ENCODE measurements around the gene ZBTB20. TPM values are rescaled to one million over a fixed set of nuclear protein-coding genes. Genes with fewer than 3 reads are reported as not detected.

Gene ZBTB20
- total RNA-seq, 1 experiment from 2014 or later: 3.7 TPM

GRCh38 chr3:114758831-114759699 lies 388.0 kb downstream of the ZBTB20 start:
- Histone ChIP-seq H3K9me2 (replicated peaks; ENCODE audit: low read length) (no peaks in the 10 kb centered on the region), H2AFZ (ENCODE audit: low read length) (no peak overlapping the region), H3K4me3 (ENCODE audit: low read length) (no peak overlapping the region), H3K27me3 (ENCODE audit: low read length) (no peaks in the 10 kb centered on the region), H3F3A (ENCODE audit: low read length, unreplicated experiment) (no peaks in the 10 kb centered on the region), H3K4me1 (ENCODE audit: insufficient read depth, low read length) (0 out of 2 replicates have a peak, but pooled peaks cover 3% of the 10 kb centered on the region), H3K9me3 (ENCODE audit: low read length) (no peaks in the 10 kb centered on the region), H3K4me2 (ENCODE audit: low read length) (no peak overlapping the region), H3K36me3 (ENCODE audit: low read depth, low read length) (no peaks in the 10 kb centered on the region), H4K20me1 (ENCODE audit: low read length) (no peaks in the 10 kb centered on the region), H3K27ac (ENCODE audit: low read length) (no peak overlapping the region), H3K79me2 (ENCODE audit: low read length) (no peaks in the 10 kb centered on the region), H3K9ac (ENCODE audit: low read length) (no peak overlapping the region)
- DNase-seq (no peak), ATAC-seq (no peak)
- POLR2A ChIA-PET (ENCODE audit: unreplicated experiment): no interaction called here
- intact Hi-C loops (cut with micrococcal nuclease): no loop called here
- no peak for TF ChIP-seq CTCF (conservative IDR thresholded peaks at IDR 0.05; ENCODE audit: low read depth, low read length)
- TF ChIP-seq EZH2phosphoT487 (IDR thresholded peaks at IDR 0.05; ENCODE audit: borderline replicate concordance, low read length): no peak
- TF ChIP-seq EZH2 (IDR thresholded peaks at IDR 0.05; ENCODE audit: low read length, unreplicated experiment): no peak
- no TSS peak for BruUV-seq (replicated peaks)
- CTCF ChIA-PET: no interaction called here

- ChIA-PET POLR2A (ENCODE audit: unreplicated experiment) (no interaction called here), CTCF (no interaction called here)
- no peak for DNase-seq
- Histone ChIP-seq H3K27ac (ENCODE audit: low read length) (no peak overlapping the region), H3K4me2 (ENCODE audit: low read length) (no peak overlapping the region), H3K4me3 (ENCODE audit: low read length) (no peak overlapping the region), H4K20me1 (ENCODE audit: low read length) (no peaks in the 10 kb centered on the region), H3K9ac (ENCODE audit: low read length) (no peak overlapping the region), H3K36me3 (ENCODE audit: low read depth, low read length) (no peaks in the 10 kb centered on the region), H3F3A (ENCODE audit: low read length, unreplicated experiment) (no peaks in the 10 kb centered on the region), H3K4me1 (ENCODE audit: insufficient read depth, low read length) (no peaks in the 10 kb centered on the region), H3K79me2 (ENCODE audit: low read length) (no peaks in the 10 kb centered on the region), H3K9me3 (ENCODE audit: low read length) (no peaks in the 10 kb centered on the region), H3K27me3 (ENCODE audit: low read length) (no peaks in the 10 kb centered on the region), H3K9me2 (replicated peaks; ENCODE audit: low read length) (no peaks in the 10 kb centered on the region), H2AFZ (ENCODE audit: low read length) (no peak overlapping the region)
- TF ChIP-seq EZH2phosphoT487 (IDR thresholded peaks at IDR 0.05; ENCODE audit: borderline replicate concordance, low read length) (no peak), CTCF (conservative IDR thresholded peaks at IDR 0.05; ENCODE audit: low read depth, low read length) (no peak), EZH2 (IDR thresholded peaks at IDR 0.05; ENCODE audit: low read length, unreplicated experiment) (no peak)
- no peak for ATAC-seq
- intact Hi-C loops (cut with micrococcal nuclease): no loop called here
- no TSS peak for BruUV-seq (replicated peaks)
Measured at GRCh38 chr3:114756506-114757279, 390.4 kb downstream of the ZBTB20 start.

All from PC-3 (cell line).